ENCODE results near the gene RPE. TPM values are rescaled to one million over a fixed set of nuclear protein-coding genes. Genes with fewer than 3 reads are reported as not detected.
A peak's percentile ranks its signal among the peaks of the same experiment; 100 is the strongest.

The RPE gene
- total RNA-seq, 5 donors from 2014 or later (not counting 1 experiment from before 2014, with no cell fraction given) = 17.9 to 36.7 (median 33.2) TPM

DNA sequence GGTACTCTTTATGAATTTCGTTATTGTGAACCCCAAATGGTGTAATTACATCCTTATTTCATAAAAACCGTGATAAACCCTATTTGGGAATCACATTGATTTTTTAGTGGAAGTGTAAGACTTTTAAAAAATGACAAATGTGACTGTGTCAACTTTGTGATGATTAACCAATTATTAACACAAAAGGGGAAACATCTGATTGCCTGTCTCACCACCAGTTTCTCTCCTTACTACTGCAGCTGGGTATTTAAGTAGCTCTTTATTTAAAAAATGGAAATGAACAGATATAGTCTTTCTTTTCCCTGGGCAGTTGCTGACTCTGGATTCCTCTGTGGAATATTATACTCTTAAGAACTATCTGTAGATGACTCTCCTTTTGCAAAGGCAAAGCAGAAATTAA lies 11.6 kb upstream of the RPE start:
- Mint-ChIP-seq H3K27ac (no peak overlapping the region), H3K36me3 (no peaks in the 10 kb centered on the region), H3K4me3 (no peak overlapping the region), H3K9me3 (no peaks in the 10 kb centered on the region), H3K27me3 (peaks cover 8 to 18% of the 10 kb centered on the region in 2 donors), H3K4me1 (no peaks in the 10 kb centered on the region)
- CTCF ChIA-PET = interaction anchor here in 1 of 2 donors (0.6 kb wide), 1 partner anchor 28 kb away, joined by 3 read pairs; no protein-coding TSS in a partner anchor
- POLR2A ChIA-PET = no interaction called here
- no peak for DNase-seq
- Histone ChIP-seq H3K4me3 (ENCODE audit: control insufficient read depth in 1 of 2, extremely low read depth in 1 of 2, low read length in 1 of 2) (no peak overlapping the region), H3K27me3 (replicated peaks in 1 of 2; ENCODE audit: control insufficient read depth in 2 of 2, extremely low read depth in 1 of 2, insufficient read depth in 2 of 2, low read length in 1 of 2) (peaks cover 0 to 3% of the 10 kb centered on the region in 2 experiments), H3K36me3 (ENCODE audit: control insufficient read depth in 2 of 2, extremely low read depth in 1 of 2, insufficient read depth in 1 of 2, low read length in 1 of 2) (no peaks in the 10 kb centered on the region), H3K27ac (ENCODE audit: low read length) (no peak overlapping the region), H3K4me1 (ENCODE audit: control insufficient read depth in 1 of 2, extremely low read depth in 1 of 2, insufficient read depth in 2 of 2, low read length in 2 of 2) (no peaks in the 10 kb centered on the region), H3K9me3 (no peaks in the 10 kb centered on the region)
- WGBS (ENCODE audit: insufficient coverage) = no CpG with 5 or more reads among the region's 2 CpGs
- no peak for ATAC-seq (replicated peaks in 1 of 4)

DNA sequence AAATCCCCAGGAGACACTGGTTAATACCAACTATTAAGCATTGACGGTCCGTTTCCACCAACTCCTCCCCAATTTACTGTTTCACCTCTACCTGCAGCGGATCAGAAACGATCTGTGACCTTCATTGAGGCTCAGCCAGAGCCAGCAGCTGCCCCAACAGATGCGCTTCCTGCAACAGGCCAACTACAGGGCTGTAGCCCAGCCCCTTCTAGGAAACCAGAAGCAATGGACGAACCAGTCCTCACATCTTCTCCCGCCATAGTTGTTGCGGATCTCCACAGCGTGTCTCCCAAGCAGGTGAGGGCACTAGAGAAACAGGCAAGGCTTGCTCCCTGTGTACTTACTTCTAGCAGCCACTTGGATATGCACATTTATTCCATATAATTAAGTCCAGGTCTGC lies 8.5 kb upstream of the RPE start:
- Histone ChIP-seq H3K36me3 (ENCODE audit: control insufficient read depth in 2 of 2, extremely low read depth in 1 of 2, insufficient read depth in 1 of 2, low read length in 1 of 2) (no peaks in the 10 kb centered on the region), H3K4me1 (ENCODE audit: control insufficient read depth in 1 of 2, extremely low read depth in 1 of 2, insufficient read depth in 2 of 2, low read length in 2 of 2) (no peaks in the 10 kb centered on the region), H3K4me3 (ENCODE audit: control insufficient read depth in 1 of 2, extremely low read depth in 1 of 2, low read length in 1 of 2) (no peak overlapping the region), H3K27ac (ENCODE audit: low read length) (no peak overlapping the region), H3K9me3 (no peaks in the 10 kb centered on the region), H3K27me3 (replicated peaks in 1 of 2; ENCODE audit: control insufficient read depth in 2 of 2, extremely low read depth in 1 of 2, insufficient read depth in 2 of 2, low read length in 1 of 2) (peaks cover 0 to 3% of the 10 kb centered on the region in 2 experiments)
- H3K27me3 Mint-ChIP-seq = peaks cover 7 to 15% of the 10 kb centered on the region in 2 donors
- H3K27ac Mint-ChIP-seq = no peak overlapping the region
- no peaks in the 10 kb centered on the region for H3K36me3 Mint-ChIP-seq
- WGBS (ENCODE audit: insufficient coverage) = 90% methylated on average over 8 of the region's 9 CpGs
- CTCF ChIA-PET = interaction anchor here in 1 of 2 donors (0.6 kb wide), 1 partner anchor 156 kb away, joined by 3 read pairs; no protein-coding TSS in a partner anchor
- ATAC-seq (replicated peaks in 1 of 4) (no peak), DNase-seq (no peak)
- POLR2A ChIA-PET = no interaction called here
- H3K9me3 Mint-ChIP-seq = no peaks in the 10 kb centered on the region
- H3K4me1 Mint-ChIP-seq = no peaks in the 10 kb centered on the region
- no peak overlapping the region for H3K4me3 Mint-ChIP-seq

DNA sequence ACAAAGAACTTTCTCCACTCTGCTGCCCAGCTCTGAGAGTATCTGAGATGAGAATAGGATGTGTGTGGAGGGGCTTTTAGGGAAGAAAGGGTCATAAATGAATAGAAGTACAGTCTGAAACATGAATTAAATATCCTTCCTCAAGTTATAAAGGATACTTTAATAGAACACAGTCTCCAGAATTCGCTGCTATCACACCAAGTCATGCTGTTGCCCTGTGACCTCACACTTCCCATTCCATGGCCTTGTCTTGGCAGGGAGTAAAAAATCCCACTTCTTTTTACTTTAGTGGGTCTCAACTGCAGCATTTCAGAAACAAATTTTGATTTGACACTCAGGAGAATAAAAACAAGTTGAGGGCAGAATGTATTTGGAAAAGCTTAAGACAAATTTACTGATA lies 3.8 kb upstream of the RPE start:
- Mint-ChIP-seq H3K36me3 (peaks cover 5% of the 10 kb centered on the region), H3K27ac (no peak overlapping the region), H3K4me1 (peaks cover 13 to 27% (median 26%) of the 10 kb centered on the region in 3 donors), H3K9me3 (no peaks in the 10 kb centered on the region), H3K4me3 (no peak overlapping the region), H3K27me3 (peaks cover 0 to 6% of the 10 kb centered on the region in 2 donors)
- Histone ChIP-seq H3K9me3 (no peaks in the 10 kb centered on the region), H3K36me3 (ENCODE audit: control insufficient read depth in 2 of 2, extremely low read depth in 1 of 2, insufficient read depth in 1 of 2, low read length in 1 of 2) (no peaks in the 10 kb centered on the region), H3K27me3 (replicated peaks in 1 of 2; ENCODE audit: control insufficient read depth in 2 of 2, extremely low read depth in 1 of 2, insufficient read depth in 2 of 2, low read length in 1 of 2) (peaks cover 0 to 3% of the 10 kb centered on the region in 2 experiments), H3K4me3 (ENCODE audit: control insufficient read depth in 1 of 2, extremely low read depth in 1 of 2, low read length in 1 of 2) (no peak overlapping the region), H3K4me1 (ENCODE audit: control insufficient read depth in 1 of 2, extremely low read depth in 1 of 2, insufficient read depth in 2 of 2, low read length in 2 of 2) (peaks cover 11 to 12% of the 10 kb centered on the region in 2 experiments), H3K27ac (ENCODE audit: low read length) (no peak overlapping the region)
- no peak for DNase-seq
- no CpG with 5 or more reads among the region's 1 CpG for WGBS (ENCODE audit: insufficient coverage)
- POLR2A ChIA-PET = no interaction called here
- CTCF ChIA-PET = interaction anchor here (0.6 to 0.7 kb wide), 3 partner anchors 18 to 176 kb away, joined by 3 to 5 read pairs (median 3); no protein-coding TSS in a partner anchor
- no peak for ATAC-seq (replicated peaks in 1 of 4)

DNA sequence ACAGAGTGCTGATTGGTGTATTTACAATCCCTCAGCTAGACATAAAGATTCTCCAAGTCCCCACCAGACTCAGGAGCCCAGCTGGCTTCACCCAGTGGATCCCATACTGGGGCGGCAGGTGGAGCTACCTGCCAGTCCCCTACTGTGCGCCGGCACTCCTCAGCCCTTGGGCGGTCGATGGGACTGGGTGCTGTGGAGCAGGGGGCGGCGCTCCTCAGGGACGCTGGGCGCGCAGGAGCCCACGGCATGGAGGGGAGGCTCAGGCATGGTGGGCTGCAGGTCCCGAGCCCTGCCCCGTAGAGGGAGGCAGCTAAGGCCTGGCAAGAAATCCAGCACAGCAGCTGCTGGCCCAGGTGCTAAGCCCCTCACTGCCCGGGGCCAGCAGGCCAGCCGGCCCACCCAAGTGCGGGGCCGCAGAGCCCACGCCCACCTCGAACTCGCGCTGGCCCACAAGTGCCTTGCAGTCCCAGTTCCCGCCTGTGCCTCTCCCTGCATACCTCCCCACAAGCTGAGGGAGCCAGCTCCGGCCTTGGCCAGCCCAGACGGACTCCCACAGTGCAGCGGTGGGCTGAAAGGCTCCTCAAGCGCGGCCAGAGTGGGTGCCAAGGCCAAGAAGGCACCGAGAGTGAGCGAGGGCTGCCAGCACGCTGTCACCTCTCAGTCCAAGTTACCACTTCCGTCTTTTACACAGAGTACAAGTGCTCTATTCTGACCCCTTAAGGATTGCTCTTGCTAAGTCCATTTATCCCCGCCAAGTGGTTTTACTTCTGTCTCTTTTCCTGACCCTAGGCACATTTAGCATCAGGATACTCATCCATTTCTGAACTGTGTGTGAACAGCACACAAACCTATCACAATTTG lies 1.7 kb upstream of the RPE start:
- no peak for DNase-seq
- no peaks in the 10 kb centered on the region for H3K9me3 ChIP-seq
- POLR2A ChIA-PET = no interaction called here
- H3K27me3 Mint-ChIP-seq = no peaks in the 10 kb centered on the region
- no peak overlapping the region for H3K27ac ChIP-seq (ENCODE audit: low read length)
- H3K4me1 ChIP-seq (ENCODE audit: control insufficient read depth in 1 of 2, extremely low read depth in 1 of 2, insufficient read depth in 2 of 2, low read length in 2 of 2) = peaks cover 18 to 20% of the 10 kb centered on the region in 2 experiments
- H3K36me3 Mint-ChIP-seq = peaks cover 13% of the 10 kb centered on the region
- CTCF ChIA-PET = interaction anchor here in 1 of 2 donors (0.5 kb wide), 1 partner anchor 1692 kb away, joined by 3 read pairs; no protein-coding TSS in a partner anchor
- peak overlapping the region in 1 of 3 donors; percentile 97 for H3K4me3 Mint-ChIP-seq
- H3K27ac Mint-ChIP-seq = no peak overlapping the region
- 98% methylated on average over 30 of the region's 32 CpGs for WGBS (ENCODE audit: insufficient coverage)
- no peaks in the 10 kb centered on the region for H3K9me3 Mint-ChIP-seq
- H3K27me3 ChIP-seq (replicated peaks in 1 of 2; ENCODE audit: control insufficient read depth in 2 of 2, extremely low read depth in 1 of 2, insufficient read depth in 2 of 2, low read length in 1 of 2) = no peaks in the 10 kb centered on the region
- peaks cover 2 to 4% of the 10 kb centered on the region in 2 donors for H3K36me3 ChIP-seq (ENCODE audit: control insufficient read depth in 2 of 2, extremely low read depth in 1 of 2, insufficient read depth in 1 of 2, low read length in 1 of 2)
- H3K4me3 ChIP-seq (ENCODE audit: control insufficient read depth in 1 of 2, extremely low read depth in 1 of 2, low read length in 1 of 2) = no peak overlapping the region
- no peak for ATAC-seq (replicated peaks in 1 of 4)
- peaks cover 31 to 47% (median 47%) of the 10 kb centered on the region in 3 donors for H3K4me1 Mint-ChIP-seq

DNA sequence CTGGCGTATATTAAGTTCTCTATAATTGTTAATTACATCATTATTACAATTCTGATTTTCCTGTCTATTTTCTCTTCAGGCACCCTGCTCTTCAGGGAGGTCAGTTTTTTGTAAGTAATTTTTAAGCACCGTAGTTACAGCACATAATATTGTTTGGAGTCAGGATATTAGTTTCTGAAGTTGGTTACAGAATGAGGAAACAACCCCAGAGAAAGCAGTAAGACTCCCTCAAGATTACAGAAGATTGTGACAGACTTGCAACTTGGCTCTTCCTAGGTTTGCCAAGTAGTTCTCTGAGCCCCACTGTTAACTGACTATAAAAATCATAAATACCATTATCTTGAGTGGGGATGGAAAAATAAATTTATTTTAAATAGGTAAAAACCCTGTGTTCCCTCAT lies 921 bp downstream of the RPE start:
- POLR2A ChIA-PET = no interaction called here
- WGBS (ENCODE audit: insufficient coverage) = no CpG with 5 or more reads among the region's 2 CpGs

DNA sequence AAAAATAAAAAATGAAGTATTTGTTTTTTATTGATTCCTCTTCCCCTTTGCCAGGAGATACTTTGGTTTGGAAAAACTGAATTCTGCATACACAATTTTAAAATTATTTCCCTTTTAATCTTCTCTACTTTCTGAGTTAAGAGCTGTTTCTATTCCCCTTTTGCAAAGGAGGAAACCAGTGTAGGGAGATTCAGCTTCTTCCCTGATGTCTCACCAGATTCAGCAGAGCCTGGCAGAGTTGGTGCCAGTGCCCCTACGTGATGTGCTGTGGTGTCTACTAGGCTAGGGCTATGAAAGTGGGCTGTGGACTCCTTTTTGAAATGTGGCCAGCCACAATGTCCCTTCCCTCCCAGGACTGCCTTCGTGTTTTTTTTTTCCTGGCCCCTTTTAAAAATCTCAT lies 2.4 kb downstream of the RPE start:
- H3K27ac Mint-ChIP-seq = no peak overlapping the region

More for the DNA sequence above, 921 bp downstream of the RPE start:
- no peak for DNase-seq
- Mint-ChIP-seq H3K9me3 (no peaks in the 10 kb centered on the region), H3K27me3 (no peaks in the 10 kb centered on the region), H3K36me3 (peaks cover 26% of the 10 kb centered on the region), H3K4me3 (peak overlapping the region; percentile 96 to 97 (median 97)), H3K4me1 (peaks cover 57 to 73% (median 71%) of the 10 kb centered on the region in 3 donors), H3K27ac (peak overlapping the region; percentile 92 to 94)
- peaks cover 2 to 18% of the 10 kb centered on the region in 2 donors for H3K36me3 ChIP-seq (ENCODE audit: control insufficient read depth in 2 of 2, extremely low read depth in 1 of 2, insufficient read depth in 1 of 2, low read length in 1 of 2)
- H3K4me1 ChIP-seq (ENCODE audit: control insufficient read depth in 1 of 2, extremely low read depth in 1 of 2, insufficient read depth in 2 of 2, low read length in 2 of 2) = peaks cover 19 to 20% of the 10 kb centered on the region in 2 experiments
- no peaks in the 10 kb centered on the region for H3K9me3 ChIP-seq
- no peak overlapping the region for H3K27ac ChIP-seq (ENCODE audit: low read length)
- H3K27me3 ChIP-seq (replicated peaks in 1 of 2; ENCODE audit: control insufficient read depth in 2 of 2, extremely low read depth in 1 of 2, insufficient read depth in 2 of 2, low read length in 1 of 2) = no peaks in the 10 kb centered on the region
- CTCF ChIA-PET = no interaction called here
- ATAC-seq (replicated peaks in 1 of 4) = no peak
- H3K4me3 ChIP-seq (ENCODE audit: control insufficient read depth in 1 of 2, extremely low read depth in 1 of 2, low read length in 1 of 2) = peak overlapping the region; percentile 74 to 89

More for the DNA sequence above, 2.4 kb downstream of the RPE start:
- Histone ChIP-seq H3K4me1 (ENCODE audit: control insufficient read depth in 1 of 2, extremely low read depth in 1 of 2, insufficient read depth in 2 of 2, low read length in 2 of 2) (peaks cover 19 to 20% of the 10 kb centered on the region in 2 experiments), H3K27me3 (replicated peaks in 1 of 2; ENCODE audit: control insufficient read depth in 2 of 2, extremely low read depth in 1 of 2, insufficient read depth in 2 of 2, low read length in 1 of 2) (no peaks in the 10 kb centered on the region), H3K36me3 (ENCODE audit: control insufficient read depth in 2 of 2, extremely low read depth in 1 of 2, insufficient read depth in 1 of 2, low read length in 1 of 2) (peaks cover 8 to 24% of the 10 kb centered on the region in 2 donors), H3K27ac (ENCODE audit: low read length) (no peak overlapping the region), H3K4me3 (ENCODE audit: control insufficient read depth in 1 of 2, extremely low read depth in 1 of 2, low read length in 1 of 2) (no peak overlapping the region), H3K9me3 (no peaks in the 10 kb centered on the region)
- Mint-ChIP-seq H3K4me3 (peak overlapping the region; percentile 26 to 97 (median 43)), H3K27me3 (no peaks in the 10 kb centered on the region), H3K36me3 (peaks cover 31% of the 10 kb centered on the region), H3K4me1 (peaks cover 60 to 78% (median 76%) of the 10 kb centered on the region in 3 donors), H3K9me3 (no peaks in the 10 kb centered on the region)
- ChIA-PET POLR2A (interaction anchor here in 1 of 2 donors (0.6 to 0.8 kb wide), 2 partner anchors 8 to 168 kb away, joined by 3 to 4 read pairs; no protein-coding TSS in a partner anchor), CTCF (interaction anchor here in 1 of 2 donors (0.6 kb wide), 2 partner anchors 79 to 148 kb away, joined by 3 read pairs; no protein-coding TSS in a partner anchor)
- ATAC-seq (replicated peaks in 1 of 4) = no peak
- 80% methylated on average over 1 of the region's 2 CpGs for WGBS (ENCODE audit: insufficient coverage)
- DNase-seq = no peak
